Caco-2 (cell line): Measurements from ENCODE around the gene GUCY2C. TPM values are rescaled to one million over a fixed set of nuclear protein-coding genes. Genes with fewer than 3 reads are reported as not detected.

ENCODE experiments used
- BruUV-seq: library from RNA; stranded (reverse); fragments of 400-500 nt; replicated peaks from 2 replicates; lab custom pipeline; 2021; lab: Mats Ljungman, UMichigan
- CTCF ChIA-PET: fragments of 300-600 bp; sonication (Branson Sonifier 250); formaldehyde crosslinking; loops from one replicate; lab custom pipeline; 2022; ENCODE audit warnings: antibody characterized with exemption; lab: Charles Lee
- POLR2A ChIA-PET: fragments of 300-600 bp; sonication (Branson Sonifier 250); formaldehyde crosslinking; loops from one replicate; lab custom pipeline; 2022; ENCODE audit warnings: antibody characterized with exemption; lab: Charles Lee
- DNase-seq, 2 experiments: peaks; one replicate each; pipeline versions ENCODE4 v3.0.0 to v3.0.0-alpha.2; 2020 to 2022
- H3K27me3 ChIP-seq: replicated peaks from 2 replicates; pipeline ENCODE4 v1.6.0; 2011; ENCODE audit warnings: low read length; ENCODE audit not compliant: control insufficient read depth, insufficient read depth
- H3K36me3 ChIP-seq: 2 replicates; pipeline ENCODE4 v1.5.1; 2011; ENCODE audit warnings: low read length; ENCODE audit not compliant: control insufficient read depth, insufficient read depth
- H3K4me1 ChIP-seq: fragments of 250-450 bp; sonication (Bioruptor Pico); 2 replicates; pipeline ENCODE4 v1.5.1; 2020; ENCODE audit warnings: mild to moderate bottlenecking
- H3K4me3 ChIP-seq: 2 replicates; pipeline ENCODE4 v1.5.1; 2011; ENCODE audit warnings: low read depth, mild to moderate bottlenecking, control low read depth, low read length
- H3K9me3 ChIP-seq: fragments of 250-450 bp; sonication (Bioruptor Pico); 2 replicates; pipeline ENCODE4 v1.5.1; 2020; ENCODE audit warnings: mild to moderate bottlenecking, moderate library complexity
- H3K27ac Mint-ChIP-seq: one replicate; pipeline ENCODE4 v1.8.0; 2022; ENCODE audit warnings: mixed read lengths; ENCODE audit not compliant: unreplicated experiment
- H3K27me3 Mint-ChIP-seq: one replicate; pipeline ENCODE4 v1.8.0; 2022; ENCODE audit warnings: mixed read lengths; ENCODE audit not compliant: insufficient read depth, unreplicated experiment
- H3K36me3 Mint-ChIP-seq: one replicate; pipeline ENCODE4 v1.8.0; 2022; ENCODE audit warnings: mild to moderate bottlenecking, mixed read lengths; ENCODE audit not compliant: insufficient read depth, unreplicated experiment
- H3K4me1 Mint-ChIP-seq: one replicate; pipeline ENCODE4 v1.8.0; 2022; ENCODE audit warnings: low read depth, mixed read lengths; ENCODE audit not compliant: unreplicated experiment
- H3K4me3 Mint-ChIP-seq: one replicate; pipeline ENCODE4 v1.8.0; 2022; ENCODE audit warnings: mild to moderate bottlenecking, moderate library complexity, mixed read lengths; ENCODE audit not compliant: unreplicated experiment
- H3K9me3 Mint-ChIP-seq: one replicate; pipeline ENCODE4 v1.8.0; 2022; ENCODE audit warnings: mixed read lengths; ENCODE audit not compliant: unreplicated experiment
- CTCF ChIP-seq, 2 experiments: fragments of 200-600 bp in 1 of 2; IDR thresholded peaks; 1 replicate in 1 of 2; 2 replicates in 1 of 2; pipeline versions ENCODE4 v1.5.1 to v1.8.0; 2011 to 2022; ENCODE audit warnings: antibody characterized with exemption in 1 of 2, control low read depth in 1 of 2, inconsistent platforms in 1 of 2, low read depth in 1 of 2, low read length in 1 of 2, mild to moderate bottlenecking in 1 of 2, moderate library complexity in 1 of 2; ENCODE audit not compliant: insufficient read depth in 1 of 2, severe bottlenecking in 1 of 2, unreplicated experiment in 1 of 2
- intact Hi-C: fragments of 100-400 bp; cut with micrococcal nuclease; formaldehyde crosslinking; loops from one replicate; pipeline ENCODE4 v1.10.0; 2022; ENCODE audit not compliant: unreplicated experiment
- total RNA-seq: library from RNA; stranded (reverse); gene quantifications from 2 replicates; pipeline ENCODE4 v1.2.3, GENCODE V29; 2022

Gene GUCY2C
- total RNA-seq, 1 experiment from 2014 or later: 2.4 TPM

- no peaks in the 10 kb centered on the region for H3K36me3 Mint-ChIP-seq
- POLR2A ChIA-PET: no interaction called here
- no peak overlapping the region for H3K4me3 ChIP-seq
- H3K36me3 ChIP-seq: no peaks in the 10 kb centered on the region; the same call in 1 of the 2 replicates
- H3K9me3 Mint-ChIP-seq: no peaks in the 10 kb centered on the region
- no peaks in the 10 kb centered on the region for H3K27me3 ChIP-seq
- TF ChIP-seq CTCF (IDR thresholded peaks at IDR 0.05; ENCODE audit: insufficient read depth in 1 of 2, low read depth in 1 of 2, low read length in 1 of 2, severe bottlenecking in 1 of 2, unreplicated experiment in 1 of 2): no peak
- H3K4me1 ChIP-seq: no peaks in the 10 kb centered on the region
- intact Hi-C loops: no loop called here
- no peaks in the 10 kb centered on the region for H3K27me3 Mint-ChIP-seq
- no peak for DNase-seq
- BruUV-seq: no TSS peak
- H3K27ac Mint-ChIP-seq: no peak overlapping the region
- H3K4me3 Mint-ChIP-seq: no peak overlapping the region
- H3K4me1 Mint-ChIP-seq: no peaks in the 10 kb centered on the region
- no peaks in the 10 kb centered on the region for H3K9me3 ChIP-seq
- CTCF ChIA-PET: no interaction called here
Measured at GRCh38 chr12:14654842-14655241, 41.6 kb downstream of the GUCY2C start.

- CTCF ChIA-PET: no interaction called here
- Histone ChIP-seq H3K27me3 (no peaks in the 10 kb centered on the region), H3K9me3 (no peaks in the 10 kb centered on the region), H3K36me3 (no peaks in the 10 kb centered on the region; the same call in 1 of the 2 replicates), H3K4me1 (no peaks in the 10 kb centered on the region), H3K4me3 (no peak overlapping the region)
- Mint-ChIP-seq H3K4me1 (no peaks in the 10 kb centered on the region), H3K27me3 (no peaks in the 10 kb centered on the region), H3K36me3 (no peaks in the 10 kb centered on the region), H3K27ac (no peak overlapping the region), H3K9me3 (no peaks in the 10 kb centered on the region), H3K4me3 (no peak overlapping the region)
- TF ChIP-seq CTCF (IDR thresholded peaks at IDR 0.05; ENCODE audit: insufficient read depth in 1 of 2, low read depth in 1 of 2, low read length in 1 of 2, severe bottlenecking in 1 of 2, unreplicated experiment in 1 of 2): no peak
- no TSS peak for BruUV-seq
- POLR2A ChIA-PET: no interaction called here
- DNase-seq: no peak
- intact Hi-C loops: no loop called here
Measured at GRCh38 chr12:14654416-14654815, 42.0 kb downstream of the GUCY2C start.

- H3K4me1 ChIP-seq: no peaks in the 10 kb centered on the region
- no peak overlapping the region for H3K27ac Mint-ChIP-seq
- intact Hi-C loops: no loop called here
- TF ChIP-seq CTCF (IDR thresholded peaks at IDR 0.05; ENCODE audit: insufficient read depth in 1 of 2, low read depth in 1 of 2, low read length in 1 of 2, severe bottlenecking in 1 of 2, unreplicated experiment in 1 of 2): no peak
- no peaks in the 10 kb centered on the region for H3K4me1 Mint-ChIP-seq
- DNase-seq: no peak
- BruUV-seq: no TSS peak
- H3K4me3 Mint-ChIP-seq: no peak overlapping the region
- CTCF ChIA-PET: no interaction called here
- no peaks in the 10 kb centered on the region for H3K9me3 Mint-ChIP-seq
- POLR2A ChIA-PET: no interaction called here
- no peaks in the 10 kb centered on the region; the same call in 1 of the 2 replicates for H3K36me3 ChIP-seq
- no peaks in the 10 kb centered on the region for H3K27me3 ChIP-seq
- H3K9me3 ChIP-seq: no peaks in the 10 kb centered on the region
- H3K4me3 ChIP-seq: no peak overlapping the region
- no peaks in the 10 kb centered on the region for H3K36me3 Mint-ChIP-seq
- no peaks in the 10 kb centered on the region for H3K27me3 Mint-ChIP-seq
Measured at GRCh38 chr12:14652483-14652882, 43.9 kb downstream of the GUCY2C start.
